COLO668 (cell line): ENCODE results near the gene BRF1.
A peak's percentile ranks its signal among the peaks of the same experiment; 100 is the strongest.
"Not testable (repeated sequence)": the region's sequence is repeated elsewhere in the genome, so short reads cannot be mapped to it uniquely, and the experiment has no call there.

ENCODE experiments used
- DNase-seq: peaks from one replicate; lab custom pipeline; 2025; ENCODE audit not compliant: unreplicated experiment; lab: John Stamatoyannopoulos, UW

BRF1 gene

GRCh38 chr14:105333020-105333490 lies 32.3 kb upstream of the BRF1 start:
- DNase-seq = peak; percentile 86

- DNase-seq = no peak
Observed at GRCh38 chr14:105332350-105332874, 31.6 kb upstream of the BRF1 start.

GRCh38 chr14:105331575-105332349 lies 31.0 kb upstream of the BRF1 start:
- DNase-seq = no peak

- DNase-seq = no peak
Observed at GRCh38 chr14:105330491-105330895, 29.7 kb upstream of the BRF1 start.

- no peak for DNase-seq
Observed at GRCh38 chr14:105329411-105330150, 28.8 kb upstream of the BRF1 start.

GRCh38 chr14:105328678-105329390 lies 28.0 kb upstream of the BRF1 start:
- no peak for DNase-seq

- no peak for DNase-seq
Observed at GRCh38 chr14:105328070-105328677, 27.4 kb upstream of the BRF1 start.

- DNase-seq = not testable (repeated sequence)
Observed at GRCh38 chr14:105327695-105328045, 26.9 kb upstream of the BRF1 start.

- peak; percentile 47 for DNase-seq
Observed at GRCh38 chr14:105326891-105327694, 26.3 kb upstream of the BRF1 start.

GRCh38 chr14:105326568-105326867 lies 25.7 kb upstream of the BRF1 start:
- no peak for DNase-seq

- no peak for DNase-seq
Observed at GRCh38 chr14:105325716-105326567, 25.1 kb upstream of the BRF1 start.

- DNase-seq = no peak
Observed at GRCh38 chr14:105325303-105325702, 24.5 kb upstream of the BRF1 start.

GRCh38 chr14:105324871-105325270 lies 24.1 kb upstream of the BRF1 start:
- DNase-seq = no peak

- DNase-seq = no peak
Observed at GRCh38 chr14:105324080-105324778, 23.4 kb upstream of the BRF1 start.

GRCh38 chr14:105323663-105324062 lies 22.9 kb upstream of the BRF1 start:
- no peak for DNase-seq

- DNase-seq = no peak
Observed at GRCh38 chr14:105322791-105323556, 22.2 kb upstream of the BRF1 start.

GRCh38 chr14:105317546-105317945 lies 16.7 kb upstream of the BRF1 start:
- no peak for DNase-seq

- DNase-seq = no peak
Observed at GRCh38 chr14:105316968-105317510, 16.2 kb upstream of the BRF1 start.
